ENCODE measurements around the gene BTF3.

BTF3 gene

GRCh38 chr5:73552642-73553041, 54.4 kb downstream of the BTF3 start:
- Histone ChIP-seq H3K4me1 (ENCODE audit: insufficient read depth, low read length, poor library complexity, severe bottlenecking) (no peaks in the 10 kb centered on the region), H3K9me3 (ENCODE audit: insufficient read depth, low read depth, low read length) (no peaks in the 10 kb centered on the region), H3K9ac (ENCODE audit: low read depth, low read length, poor library complexity, severe bottlenecking) (no peak overlapping the region), H3K9me2 (replicated peaks; ENCODE audit: low read depth, low read length) (no peaks in the 10 kb centered on the region), H3K4me2 (ENCODE audit: low read depth, low read length, poor library complexity, severe bottlenecking) (no peak overlapping the region), H3K4me3 (ENCODE audit: low read length, poor library complexity, severe bottlenecking) (no peak overlapping the region), H3F3A (ENCODE audit: low read depth) (no peaks in the 10 kb centered on the region), H3K36me3 (ENCODE audit: insufficient read depth, low read length) (no peaks in the 10 kb centered on the region), H3K27me3 (ENCODE audit: insufficient read depth, low read length, poor library complexity, severe bottlenecking) (no peaks in the 10 kb centered on the region), H2AFZ (ENCODE audit: low read length) (no peak overlapping the region), H3K79me2 (ENCODE audit: insufficient read depth, low read length) (no peaks in the 10 kb centered on the region), H4K20me1 (ENCODE audit: insufficient read depth, low read length, poor library complexity, severe bottlenecking) (no peaks in the 10 kb centered on the region)
- TF ChIP-seq CTCF (conservative IDR thresholded peaks at IDR 0.05; ENCODE audit: low read length) (no peak), EZH2phosphoT487 (IDR thresholded peaks at IDR 0.05; ENCODE audit: borderline replicate concordance) (no peak)
